GM12878 (cell line): Measurements from ENCODE around the gene EMILIN2.

Experiments used
- ATF7 ChIP-seq: fragments of 450-650 bp; IDR thresholded peaks from 2 replicates; pipeline ENCODE4 v1.6.1; 2016; ENCODE audit warnings: low read depth, mild to moderate bottlenecking
- NFXL1 ChIP-seq: fragments of 450-650 bp; IDR thresholded peaks from 2 replicates; pipeline ENCODE4 v1.6.1; 2017; ENCODE audit warnings: antibody characterized with exemption, mild to moderate bottlenecking, borderline replicate concordance
- POLR2A ChIP-seq: IDR thresholded peaks from 2 replicates; pipeline ENCODE4 v1.6.1; 2011; ENCODE audit warnings: low read depth, mild to moderate bottlenecking, low read length
- SMC3 ChIP-seq: IDR thresholded peaks from 2 replicates; pipeline ENCODE4 v1.6.1; 2011; ENCODE audit warnings: low read length, improper control_type of control experiment, borderline replicate concordance
- TCF12 ChIP-seq: IDR thresholded peaks from 2 replicates; pipeline ENCODE4 v1.6.1; 2011; ENCODE audit warnings: low read depth, mild to moderate bottlenecking, low read length
- TCF7 ChIP-seq: IDR thresholded peaks from 2 replicates; pipeline ENCODE4 v1.6.1; 2014; ENCODE audit warnings: antibody characterized with exemption, borderline replicate concordance
- TF ChIP-seq, protein P1 (sequence below), 3 experiments: IDR thresholded peaks in 2 of 3; conservative IDR thresholded peaks in 1 of 3; 2 replicates each; pipeline ENCODE4 v1.5.1; 2011; ENCODE audit warnings: low read depth in 3 of 3, low read length in 3 of 3, mild to moderate bottlenecking in 3 of 3, control low read depth in 2 of 3, moderate library complexity in 2 of 3, inconsistent platforms in 1 of 3, mixed read lengths in 1 of 3; ENCODE audit not compliant: control insufficient read depth in 2 of 3, insufficient read depth in 1 of 3; ENCODE audit errors: extremely low read depth in 1 of 3
- TF ChIP-seq, protein P2 (sequence below): IDR thresholded peaks from 2 replicates; pipeline ENCODE4 v1.6.1; 2012; ENCODE audit warnings: low read length, inconsistent platforms

DNA sequence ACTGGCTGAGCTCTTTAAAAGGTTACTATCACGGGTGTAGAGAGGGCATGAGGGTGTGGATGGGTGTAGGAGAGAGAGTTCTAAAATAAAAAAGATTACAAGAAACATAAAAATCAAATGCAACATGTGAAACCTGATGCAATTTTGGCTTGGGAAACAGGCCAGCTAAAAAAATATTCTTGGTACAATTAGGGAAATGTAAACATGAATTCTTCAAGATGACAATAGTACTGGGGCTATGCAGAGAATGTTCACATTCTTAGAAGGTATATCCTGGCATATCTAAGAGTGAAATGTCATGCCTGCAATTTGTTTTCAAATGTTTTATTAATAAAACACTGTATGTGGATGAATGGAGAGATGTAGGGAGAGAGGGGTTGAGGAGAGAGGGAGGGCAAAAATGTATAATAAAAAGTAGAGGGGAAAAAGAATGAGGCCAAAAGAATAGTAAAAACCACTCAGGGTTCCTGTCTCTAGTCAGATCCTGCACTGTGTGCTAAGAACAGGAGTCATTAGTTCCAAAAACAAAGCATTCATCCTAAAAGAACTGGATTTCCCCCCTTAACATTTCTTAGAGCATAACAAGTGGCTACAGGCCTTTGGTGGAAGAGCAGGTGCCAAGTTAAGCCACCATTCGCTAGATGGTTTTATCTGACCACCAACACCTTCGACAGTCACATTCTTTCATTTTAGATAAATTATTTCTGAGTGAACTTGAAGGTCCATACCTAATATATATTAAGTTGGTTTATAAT, 88.8 kb downstream of the EMILIN2 start:
- TF ChIP-seq TCF7 (no peak), POLR2A (no peak), SMC3 (no peak), NFXL1 (no peak), TCF12 (no peak), ATF7 (no peak)
- TF ChIP-seq, protein P1, sequence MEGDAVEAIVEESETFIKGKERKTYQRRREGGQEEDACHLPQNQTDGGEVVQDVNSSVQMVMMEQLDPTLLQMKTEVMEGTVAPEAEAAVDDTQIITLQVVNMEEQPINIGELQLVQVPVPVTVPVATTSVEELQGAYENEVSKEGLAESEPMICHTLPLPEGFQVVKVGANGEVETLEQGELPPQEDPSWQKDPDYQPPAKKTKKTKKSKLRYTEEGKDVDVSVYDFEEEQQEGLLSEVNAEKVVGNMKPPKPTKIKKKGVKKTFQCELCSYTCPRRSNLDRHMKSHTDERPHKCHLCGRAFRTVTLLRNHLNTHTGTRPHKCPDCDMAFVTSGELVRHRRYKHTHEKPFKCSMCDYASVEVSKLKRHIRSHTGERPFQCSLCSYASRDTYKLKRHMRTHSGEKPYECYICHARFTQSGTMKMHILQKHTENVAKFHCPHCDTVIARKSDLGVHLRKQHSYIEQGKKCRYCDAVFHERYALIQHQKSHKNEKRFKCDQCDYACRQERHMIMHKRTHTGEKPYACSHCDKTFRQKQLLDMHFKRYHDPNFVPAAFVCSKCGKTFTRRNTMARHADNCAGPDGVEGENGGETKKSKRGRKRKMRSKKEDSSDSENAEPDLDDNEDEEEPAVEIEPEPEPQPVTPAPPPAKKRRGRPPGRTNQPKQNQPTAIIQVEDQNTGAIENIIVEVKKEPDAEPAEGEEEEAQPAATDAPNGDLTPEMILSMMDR (IDR thresholded peaks at IDR 0.05 in 2 of 3, conservative IDR thresholded peaks at IDR 0.05 in 1 of 3; ENCODE audit: control insufficient read depth in 2 of 3, extremely low read depth in 1 of 3, insufficient read depth in 1 of 3, low read depth in 3 of 3, low read length in 3 of 3), result no peak
- TF ChIP-seq, protein P2, sequence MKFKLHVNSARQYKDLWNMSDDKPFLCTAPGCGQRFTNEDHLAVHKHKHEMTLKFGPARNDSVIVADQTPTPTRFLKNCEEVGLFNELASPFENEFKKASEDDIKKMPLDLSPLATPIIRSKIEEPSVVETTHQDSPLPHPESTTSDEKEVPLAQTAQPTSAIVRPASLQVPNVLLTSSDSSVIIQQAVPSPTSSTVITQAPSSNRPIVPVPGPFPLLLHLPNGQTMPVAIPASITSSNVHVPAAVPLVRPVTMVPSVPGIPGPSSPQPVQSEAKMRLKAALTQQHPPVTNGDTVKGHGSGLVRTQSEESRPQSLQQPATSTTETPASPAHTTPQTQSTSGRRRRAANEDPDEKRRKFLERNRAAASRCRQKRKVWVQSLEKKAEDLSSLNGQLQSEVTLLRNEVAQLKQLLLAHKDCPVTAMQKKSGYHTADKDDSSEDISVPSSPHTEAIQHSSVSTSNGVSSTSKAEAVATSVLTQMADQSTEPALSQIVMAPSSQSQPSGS, result no peak
